ENCODE results near the gene RPS15A.
"Not testable (repeated sequence)": the region's sequence is repeated elsewhere in the genome, so short reads cannot be mapped to it uniquely, and the experiment has no call there.

RPS15A gene

GRCh38 chr16:18740027-18740426 is 50.1 kb downstream of the RPS15A start:
- DNase-seq = not testable (repeated sequence)

DNA sequence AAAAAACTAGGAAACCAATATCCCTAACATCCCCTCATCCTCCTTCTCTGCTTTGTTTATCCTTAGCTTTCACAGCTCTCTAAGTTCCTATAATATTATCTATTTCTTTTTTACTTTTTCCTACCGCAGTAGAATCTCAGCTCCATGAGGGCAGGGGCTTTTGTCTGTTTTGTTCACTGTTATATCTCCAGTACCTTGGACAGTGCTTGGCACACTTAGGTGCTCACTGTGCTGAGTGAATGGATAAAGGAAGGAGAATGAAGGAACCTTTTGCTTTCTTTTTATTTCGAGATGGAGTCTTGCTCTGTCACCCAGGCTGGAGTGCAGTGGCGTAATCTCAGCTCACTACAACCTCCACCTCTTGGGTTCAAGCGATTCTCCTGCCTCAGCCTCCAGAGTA is 51.4 kb downstream of the RPS15A start:
- DNase-seq = not testable (repeated sequence)

DNA sequence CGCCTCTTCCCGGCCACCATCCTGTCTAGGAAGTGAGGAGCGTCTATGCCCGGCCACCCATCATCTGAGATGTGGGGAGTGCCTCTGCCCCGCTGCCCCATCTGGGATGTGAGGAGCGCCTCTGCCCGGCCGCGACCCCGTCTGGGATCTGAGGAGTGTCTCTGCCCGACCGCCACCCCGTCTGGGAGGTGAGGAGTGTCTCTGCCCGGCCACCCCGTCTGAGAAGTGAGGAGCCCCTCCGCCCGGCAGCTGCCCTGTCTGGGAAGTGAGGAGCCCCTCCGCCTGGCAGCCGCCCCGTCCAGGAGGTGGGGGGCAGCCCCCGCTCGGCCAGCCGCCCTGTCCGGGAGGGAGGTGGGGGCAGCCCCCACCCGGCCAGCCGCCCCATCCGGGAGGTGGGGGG is 55.9 kb downstream of the RPS15A start:
- DNase-seq = not testable (repeated sequence)
